GM12878 (cell line): ENCODE measurements around the gene ADARB1. TPM values are rescaled to one million over a fixed set of nuclear protein-coding genes. Genes with fewer than 3 reads are reported as not detected.

Experiments
- ATAC-seq: fragments of 200-7000 bp; cut with Tn5 transposase; 3 replicates; pipeline ENCODE4 v1.9.1; 2020; ENCODE audit warnings: mild to moderate bottlenecking, moderate library complexity
- BruUV-seq: library from RNA; stranded (reverse); fragments of 400-500 nt; replicated peaks from 2 replicates; lab custom pipeline; 2021; lab: Mats Ljungman, UMichigan
- CTCF ChIA-PET: fragments of 300-600 bp; sonication (Branson Sonifier 250); formaldehyde crosslinking; extraction: SDS; loops from one replicate; lab custom pipeline; 2021; ENCODE audit warnings: inconsistent platforms; lab: Yijun Ruan, JAX
- POLR2A ChIA-PET: fragments of 350-600 bp; formaldehyde crosslinking; extraction: SDS; loops from one replicate; lab custom pipeline; 2021; ENCODE audit warnings: inconsistent platforms; lab: Charles Lee
- RAD21 ChIA-PET: fragments of 300-600 bp; sonication (Branson Sonifier 250); formaldehyde crosslinking; loops from one replicate; lab custom pipeline; 2023; ENCODE audit warnings: antibody characterized with exemption; ENCODE audit not compliant: unreplicated experiment; lab: Charles Lee
- SMC1A ChIA-PET: fragments of 300-600 bp; sonication (Branson Sonifier 250); formaldehyde crosslinking; loops from one replicate; lab custom pipeline; 2023; ENCODE audit not compliant: unreplicated experiment, uncharacterized antibody; lab: Charles Lee
- DNase-seq: peaks from one replicate; pipeline ENCODE4 v3.0.0-alpha.2; 2011; ENCODE audit warnings: low read depth, low spot score
- FAIRE-seq: peaks from 3 replicates; lab custom pipeline; 2011; peaks lifted over from hg19 to GRCh38; lab: Jason Lieb, UNC
- H2AFZ ChIP-seq: 2 replicates; pipeline ENCODE4 v1.6.0; 2011; ENCODE audit warnings: low read depth, low read length, control low read depth; ENCODE audit not compliant: control insufficient read depth
- H3K27ac ChIP-seq: 2 replicates; pipeline ENCODE4 v1.5.1; 2011; ENCODE audit warnings: control low read depth; ENCODE audit not compliant: control insufficient read depth, insufficient read depth
- H3K27me3 ChIP-seq, 2 experiments: replicated peaks in 1 of 2; 2 replicates each; pipeline versions ENCODE4 v1.6.0 to v1.6.1; 2011; ENCODE audit warnings: low read length in 1 of 2; ENCODE audit not compliant: control insufficient read depth in 2 of 2, insufficient read depth in 2 of 2
- H3K36me3 ChIP-seq, 2 experiments: 2 replicates each; pipeline ENCODE4 v1.5.1; 2011; ENCODE audit warnings: low read length in 1 of 2; ENCODE audit not compliant: control insufficient read depth in 2 of 2, insufficient read depth in 2 of 2
- H3K4me1 ChIP-seq: 2 replicates; pipeline ENCODE4 v1.6.1; 2011; ENCODE audit warnings: mild to moderate bottlenecking, low read length, moderate library complexity, mixed read lengths; ENCODE audit not compliant: control insufficient read depth, insufficient read depth
- H3K4me2 ChIP-seq: 2 replicates; pipeline ENCODE4 v1.6.0; 2011; ENCODE audit warnings: control low read depth; ENCODE audit not compliant: control insufficient read depth, insufficient read depth
- H3K4me3 ChIP-seq: fragments of 200-600 bp; sonication (generic); 2 replicates; pipeline ENCODE4 v1.5.1; 2016
- H3K79me2 ChIP-seq: 2 replicates; pipeline ENCODE4 v1.6.0; 2011; ENCODE audit warnings: low read length; ENCODE audit not compliant: control insufficient read depth, insufficient read depth
- H3K9ac ChIP-seq: 2 replicates; pipeline ENCODE4 v1.8.0; 2011; ENCODE audit warnings: low read length, control low read depth, mixed read lengths; ENCODE audit not compliant: control insufficient read depth, insufficient read depth
- H3K9me3 ChIP-seq: replicated peaks from 3 replicates; pipeline ENCODE4 v1.5.1; 2011; ENCODE audit warnings: mild to moderate bottlenecking, low read length; ENCODE audit not compliant: control insufficient read depth, insufficient read depth
- H4K20me1 ChIP-seq: 2 replicates; pipeline ENCODE4 v1.6.0; 2011; ENCODE audit not compliant: control insufficient read depth, insufficient read depth
- ATF7 ChIP-seq: fragments of 450-650 bp; IDR thresholded peaks from 2 replicates; pipeline ENCODE4 v1.6.1; 2016; ENCODE audit warnings: low read depth, mild to moderate bottlenecking
- CHD4 ChIP-seq: fragments of 200-600 bp; sonication (generic); IDR thresholded peaks from 2 replicates; pipeline ENCODE4 v1.6.1; 2016; ENCODE audit warnings: mild to moderate bottlenecking
- EED ChIP-seq: sonication (generic); IDR thresholded peaks from 2 replicates; pipeline ENCODE4 v1.6.1; 2016; ENCODE audit warnings: antibody characterized with exemption, low read depth
- KAT2A ChIP-seq: conservative IDR thresholded peaks from 2 replicates; pipeline ENCODE4 v1.6.1; 2011; ENCODE audit warnings: low read depth, low read length; ENCODE audit not compliant: control insufficient read depth
- LARP7 ChIP-seq: fragments of 450-650 bp; IDR thresholded peaks from 2 replicates; pipeline ENCODE4 v1.6.1; 2017; ENCODE audit warnings: mild to moderate bottlenecking
- NBN ChIP-seq: fragments of 450-650 bp; IDR thresholded peaks from 2 replicates; pipeline ENCODE4 v1.6.1; 2016
- NRF1 ChIP-seq: conservative IDR thresholded peaks from 2 replicates; pipeline ENCODE4 v1.6.1; 2011; ENCODE audit warnings: mild to moderate bottlenecking, low read depth, low read length, improper control_type of control experiment
- POLR2AphosphoS2 ChIP-seq: IDR thresholded peaks from 2 replicates; pipeline ENCODE4 v1.6.1; 2011; ENCODE audit warnings: low read depth, mild to moderate bottlenecking, low read length, improper control_type of control experiment, moderate library complexity
- RAD21 ChIP-seq: IDR thresholded peaks from 2 replicates; pipeline ENCODE4 v1.6.1; 2011; ENCODE audit warnings: mild to moderate bottlenecking, low read depth, low read length, moderate library complexity; ENCODE audit not compliant: insufficient read depth
- RAD51 ChIP-seq: fragments of 450-650 bp; IDR thresholded peaks from 2 replicates; pipeline ENCODE4 v1.6.1; 2016; ENCODE audit warnings: moderate library complexity, mild to moderate bottlenecking, inconsistent platforms
- SMAD1 ChIP-seq: fragments of 450-650 bp; IDR thresholded peaks from 2 replicates; pipeline ENCODE4 v1.6.1; 2018; ENCODE audit warnings: mild to moderate bottlenecking, low read depth; ENCODE audit not compliant: partially characterized antibody
- TAF1 ChIP-seq: IDR thresholded peaks from 2 replicates; pipeline ENCODE4 v1.6.1; 2011; ENCODE audit warnings: mild to moderate bottlenecking, low read depth, low read length, borderline replicate concordance
- YBX1 ChIP-seq: fragments of 450-650 bp; IDR thresholded peaks from 2 replicates; pipeline ENCODE4 v1.6.1; 2016; ENCODE audit warnings: antibody characterized with exemption
- ZNF207 ChIP-seq: fragments of 450-650 bp; IDR thresholded peaks from 2 replicates; pipeline ENCODE4 v1.6.1; 2014; ENCODE audit warnings: antibody characterized with exemption, mild to moderate bottlenecking, borderline replicate concordance
- ZSCAN29 ChIP-seq: fragments of 450-650 bp; IDR thresholded peaks from 2 replicates; pipeline ENCODE4 v1.6.1; 2017; ENCODE audit warnings: mild to moderate bottlenecking, moderate library complexity
- WGBS: methylation state at CpG from one replicate; pipeline ENCODE4 v1.1.6; 2016; ENCODE audit warnings: low lambda C conversion rate; ENCODE audit not compliant: insufficient replicate concordance, insufficient coverage; ENCODE audit errors: missing lambda C conversion rate; 5-methylcytosine and 5-hydroxymethylcytosine counted together
- in situ Hi-C: fragments of 300-500 bp; cut with MboI; formaldehyde crosslinking; loops from 9 replicates; pipeline ENCODE4 v1.14.3; 2018; ENCODE audit warnings: mixed read lengths
- intact Hi-C: fragments of 100-400 bp; cut with micrococcal nuclease; formaldehyde crosslinking; loops from one replicate; pipeline ENCODE4 v1.14.2; 2022; ENCODE audit not compliant: unreplicated experiment
- polyA plus RNA-seq, 11 experiments: library from polyadenylated mRNA; depleted of rRNA in 4 of 11; unstranded in 6 of 11; stranded (reverse) in 5 of 11; fragments of >200 nt; fragmentation: Nextera tagmentation in 4 of 11; fragmentation: Illumina TruSeq in 1 of 11; extraction: Ambion mirVana in 4 of 11; extraction: Trizol in 1 of 11; gene quantifications; 1 replicate in 1 of 11; 2 replicates in 10 of 11; pipeline versions ENCODE4 v1.2.1 to v1.2.3, GENCODE V29; 2011 to 2016; ENCODE audit warnings: inconsistent platforms in 2 of 11, missing spikeins in 2 of 11, low read depth in 1 of 11
- total RNA-seq, 4 experiments: library from RNA; depleted of rRNA in 3 of 4; stranded (reverse); fragments of >200 nt in 3 of 4; fragmentation: Illumina TruSeq in 1 of 4; extraction: Trizol in 1 of 4; gene quantifications; 2 replicates each; pipeline versions ENCODE4 v1.2.1 to v1.2.3, GENCODE V29; 2013 to 2021
- TF ChIP-seq, protein P1 (sequence below): fragments of 450-650 bp; IDR thresholded peaks from 2 replicates; pipeline ENCODE4 v1.6.1; 2014; ENCODE audit warnings: mild to moderate bottlenecking
- TF ChIP-seq, protein P2 (sequence below): IDR thresholded peaks from 2 replicates; pipeline ENCODE4 v1.6.1; 2011; ENCODE audit warnings: mild to moderate bottlenecking, low read depth, low read length, moderate library complexity; ENCODE audit not compliant: insufficient replicate concordance

Gene ADARB1
- total and polyA plus RNA-seq, 10 of the 15 experiments (the other 5 are each of a cell fraction or from before 2014, with no cell fraction given), result 5.7 to 61.7 (median 25.3) TPM

- Histone ChIP-seq H2AFZ (no peak overlapping the region), H3K27me3 (peaks cover 0 to 9% of the 10 kb centered on the region in 2 experiments; a peak in 1 of 4 replicates), H3K36me3 (peaks cover 0 to 2% of the 10 kb centered on the region in 2 experiments; a peak in 1 of 4 replicates), H3K9me3 (no peaks in the 10 kb centered on the region), H3K4me2 (no peak overlapping the region), H3K4me3 (no peak overlapping the region), H3K79me2 (no peaks in the 10 kb centered on the region), H3K9ac (no peak overlapping the region), H4K20me1 (no peaks in the 10 kb centered on the region), H3K4me1 (no peaks in the 10 kb centered on the region), H3K27ac (no peak overlapping the region)
- ChIA-PET SMC1A (no interaction called here), POLR2A (no interaction called here), RAD21 (no interaction called here), CTCF (interaction anchor here (1.0 to 3.2 kb wide), 3 partner anchors 9 to 290 kb away, joined by 3 to 22 read pairs (median 3); no protein-coding TSS in a partner anchor)
- ATAC-seq, result no peak
- no peak for TF ChIP-seq KAT2A
- no peak for TF ChIP-seq TAF1
- no peak for TF ChIP-seq EED
- TF ChIP-seq RAD21, result no peak
- TF ChIP-seq NBN, result no peak
- TF ChIP-seq YBX1, result no peak
- TF ChIP-seq RAD51, result no peak
- no peak for TF ChIP-seq ZSCAN29
- TF ChIP-seq SMAD1, result no peak
- TF ChIP-seq ATF7, result no peak
- no peak for TF ChIP-seq ZNF207
- no peak for TF ChIP-seq CHD4
- no peak for TF ChIP-seq LARP7
- TF ChIP-seq, protein P1, sequence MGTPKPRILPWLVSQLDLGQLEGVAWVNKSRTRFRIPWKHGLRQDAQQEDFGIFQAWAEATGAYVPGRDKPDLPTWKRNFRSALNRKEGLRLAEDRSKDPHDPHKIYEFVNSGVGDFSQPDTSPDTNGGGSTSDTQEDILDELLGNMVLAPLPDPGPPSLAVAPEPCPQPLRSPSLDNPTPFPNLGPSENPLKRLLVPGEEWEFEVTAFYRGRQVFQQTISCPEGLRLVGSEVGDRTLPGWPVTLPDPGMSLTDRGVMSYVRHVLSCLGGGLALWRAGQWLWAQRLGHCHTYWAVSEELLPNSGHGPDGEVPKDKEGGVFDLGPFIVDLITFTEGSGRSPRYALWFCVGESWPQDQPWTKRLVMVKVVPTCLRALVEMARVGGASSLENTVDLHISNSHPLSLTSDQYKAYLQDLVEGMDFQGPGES, result no peak
- no peak for TF ChIP-seq NRF1
- TF ChIP-seq, protein P2, sequence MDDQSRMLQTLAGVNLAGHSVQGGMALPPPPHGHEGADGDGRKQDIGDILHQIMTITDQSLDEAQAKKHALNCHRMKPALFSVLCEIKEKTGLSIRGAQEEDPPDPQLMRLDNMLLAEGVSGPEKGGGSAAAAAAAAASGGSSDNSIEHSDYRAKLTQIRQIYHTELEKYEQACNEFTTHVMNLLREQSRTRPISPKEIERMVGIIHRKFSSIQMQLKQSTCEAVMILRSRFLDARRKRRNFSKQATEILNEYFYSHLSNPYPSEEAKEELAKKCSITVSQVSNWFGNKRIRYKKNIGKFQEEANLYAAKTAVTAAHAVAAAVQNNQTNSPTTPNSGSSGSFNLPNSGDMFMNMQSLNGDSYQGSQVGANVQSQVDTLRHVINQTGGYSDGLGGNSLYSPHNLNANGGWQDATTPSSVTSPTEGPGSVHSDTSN, result no peak
- no peak for TF ChIP-seq POLR2AphosphoS2
- in situ Hi-C loops (loop anchor here (5.0 kb wide), 1 partner anchor 301 kb away; no protein-coding TSS in a partner anchor), intact Hi-C loops (no loop called here)
- no TSS peak for BruUV-seq
- no peak for FAIRE-seq
- DNase-seq, result no peak
- WGBS, result 47% methylated on average over 8 of the region's 8 CpGs
These were observed 71.9 kb downstream of the ADARB1 start for GRCh38 chr21:45146306-45146705.
